Skeletal muscle cell (primary cell): ENCODE measurements around the gene ALDH1A1.
"Not testable (repeated sequence)": the region's sequence is repeated elsewhere in the genome, so short reads cannot be mapped to it uniquely, and the experiment has no call there.

Experiments used
- DNase-seq: peaks from one replicate; pipeline ENCODE4 v3.0.0-alpha.2; 2010; ENCODE audit warnings: low read depth
- H3K4me3 ChIP-seq: 2 replicates; pipeline ENCODE4 v1.5.1; 2011; ENCODE audit warnings: low read depth, mild to moderate bottlenecking, control low read depth, low read length, moderate library complexity

The ALDH1A1 gene

GRCh38 chr9:72948575-72949243 is 4.1 kb downstream of the ALDH1A1 start:
- no peak overlapping the region for H3K4me3 ChIP-seq
- DNase-seq = no peak

GRCh38 chr9:72947984-72948465 is 4.8 kb downstream of the ALDH1A1 start:
- H3K4me3 ChIP-seq = no peak overlapping the region
- DNase-seq = no peak

GRCh38 chr9:72946821-72947220 is 6.0 kb downstream of the ALDH1A1 start:
- DNase-seq = no peak
- H3K4me3 ChIP-seq = no peak overlapping the region

GRCh38 chr9:72946318-72946717 is 6.5 kb downstream of the ALDH1A1 start:
- DNase-seq = no peak

GRCh38 chr9:72945391-72945790 is 7.5 kb downstream of the ALDH1A1 start:
- H3K4me3 ChIP-seq = no peak overlapping the region
- DNase-seq = no peak

More at GRCh38 chr9:72946318-72946717, 6.5 kb downstream of the ALDH1A1 start:
- no peak overlapping the region for H3K4me3 ChIP-seq

- no peak for DNase-seq
- H3K4me3 ChIP-seq = no peak overlapping the region
Observed at GRCh38 chr9:72943844-72944462, 8.9 kb downstream of the ALDH1A1 start.

GRCh38 chr9:72942451-72942850 is 10.4 kb downstream of the ALDH1A1 start:
- no peak for DNase-seq

GRCh38 chr9:72939581-72939980 is 13.3 kb downstream of the ALDH1A1 start:
- not testable (repeated sequence) for H3K4me3 ChIP-seq, DNase-seq

More at GRCh38 chr9:72942451-72942850, 10.4 kb downstream of the ALDH1A1 start:
- H3K4me3 ChIP-seq = no peak overlapping the region

GRCh38 chr9:72937545-72937944 is 15.3 kb downstream of the ALDH1A1 start:
- DNase-seq = no peak
- no peak overlapping the region for H3K4me3 ChIP-seq

GRCh38 chr9:72936679-72937078 is 16.2 kb downstream of the ALDH1A1 start:
- no peak for DNase-seq
- H3K4me3 ChIP-seq = no peak overlapping the region

GRCh38 chr9:72936266-72936665 is 16.6 kb downstream of the ALDH1A1 start:
- DNase-seq = no peak
- no peak overlapping the region for H3K4me3 ChIP-seq

GRCh38 chr9:72935595-72935994 is 17.3 kb downstream of the ALDH1A1 start:
- no peak overlapping the region for H3K4me3 ChIP-seq
- no peak for DNase-seq

GRCh38 chr9:72933730-72934665 is 18.9 kb downstream of the ALDH1A1 start:
- no peak for DNase-seq
- H3K4me3 ChIP-seq = no peak overlapping the region

GRCh38 chr9:72932619-72933018 is 20.2 kb downstream of the ALDH1A1 start:
- no peak for DNase-seq
- no peak overlapping the region for H3K4me3 ChIP-seq

- no peak overlapping the region for H3K4me3 ChIP-seq
- no peak for DNase-seq
Observed at GRCh38 chr9:72931897-72932296, 21.0 kb downstream of the ALDH1A1 start.

- DNase-seq = no peak
- H3K4me3 ChIP-seq = no peak overlapping the region
Observed at GRCh38 chr9:72931437-72931836, 21.4 kb downstream of the ALDH1A1 start.

- no peak overlapping the region for H3K4me3 ChIP-seq
- no peak for DNase-seq
Observed at GRCh38 chr9:72930828-72931227, 22.0 kb downstream of the ALDH1A1 start.

GRCh38 chr9:72929542-72929941 is 23.3 kb downstream of the ALDH1A1 start:
- DNase-seq = no peak

GRCh38 chr9:72928042-72928507 is 24.8 kb downstream of the ALDH1A1 start:
- DNase-seq = no peak
- no peak overlapping the region for H3K4me3 ChIP-seq

More at GRCh38 chr9:72929542-72929941, 23.3 kb downstream of the ALDH1A1 start:
- no peak overlapping the region for H3K4me3 ChIP-seq

GRCh38 chr9:72926506-72926905 is 26.3 kb downstream of the ALDH1A1 start:
- DNase-seq = no peak
- no peak overlapping the region for H3K4me3 ChIP-seq
